ENCODE results near the gene FADS6.

Gene FADS6

GRCh38 chr17:74888469-74888868, 5.0 kb downstream of the FADS6 start:
- WGBS (ENCODE audit: insufficient coverage, insufficient read length), result no CpG with 5 or more reads among the region's 13 CpGs
- Histone ChIP-seq H3K36me3 (ENCODE audit: control insufficient read depth, insufficient read depth, low read length) (no peaks in the 10 kb centered on the region), H3K27ac (ENCODE audit: low read length) (no peak overlapping the region), H3K4me3 (ENCODE audit: low read length) (peak overlapping the region; percentile 5; the same call in 1 of the 2 replicates), H3K27me3 (ENCODE audit: control insufficient read depth, insufficient read depth, low read length) (peaks cover 12% of the 10 kb centered on the region), H3K9me3 (ENCODE audit: control insufficient read depth, insufficient read depth, low read length) (no peaks in the 10 kb centered on the region), H3K4me1 (ENCODE audit: control insufficient read depth, insufficient read depth, low read length) (peaks cover 3% of the 10 kb centered on the region; the same call in 1 of the 2 replicates)
- no peak for DNase-seq (ENCODE audit: low read depth, low spot score)

GRCh38 chr17:74883241-74883745, 10.1 kb downstream of the FADS6 start:
- no peaks in the 10 kb centered on the region for H3K9me3 ChIP-seq (ENCODE audit: control insufficient read depth, insufficient read depth, low read length)
- no CpG with 5 or more reads among the region's 15 CpGs for WGBS (ENCODE audit: insufficient coverage, insufficient read length)
- H3K27me3 ChIP-seq (ENCODE audit: control insufficient read depth, insufficient read depth, low read length), result no peaks in the 10 kb centered on the region
- H3K4me1 ChIP-seq (ENCODE audit: control insufficient read depth, insufficient read depth, low read length), result peaks cover 5% of the 10 kb centered on the region; the same call in 1 of the 2 replicates
- H3K36me3 ChIP-seq (ENCODE audit: control insufficient read depth, insufficient read depth, low read length), result no peaks in the 10 kb centered on the region
- H3K27ac ChIP-seq (ENCODE audit: low read length), result no peak overlapping the region
- H3K4me3 ChIP-seq (ENCODE audit: low read length), result no peak overlapping the region
- DNase-seq (ENCODE audit: low read depth, low spot score), result no peak

- no CpG with 5 or more reads among the region's 20 CpGs for WGBS (ENCODE audit: insufficient coverage, insufficient read length)
Measured at GRCh38 chr17:74882517-74883240, 10.8 kb downstream of the FADS6 start.

GRCh38 chr17:74881073-74881472, 12.4 kb downstream of the FADS6 start:
- Histone ChIP-seq H3K27me3 (ENCODE audit: control insufficient read depth, insufficient read depth, low read length) (no peaks in the 10 kb centered on the region), H3K27ac (ENCODE audit: low read length) (no peak overlapping the region), H3K36me3 (ENCODE audit: control insufficient read depth, insufficient read depth, low read length) (no peaks in the 10 kb centered on the region), H3K4me3 (ENCODE audit: low read length) (no peak overlapping the region), H3K9me3 (ENCODE audit: control insufficient read depth, insufficient read depth, low read length) (no peaks in the 10 kb centered on the region), H3K4me1 (ENCODE audit: control insufficient read depth, insufficient read depth, low read length) (peaks cover 4% of the 10 kb centered on the region; the same call in 1 of the 2 replicates)
- no CpG with 5 or more reads among the region's 11 CpGs for WGBS (ENCODE audit: insufficient coverage, insufficient read length)
- DNase-seq (ENCODE audit: low read depth, low spot score), result no peak

More at GRCh38 chr17:74882517-74883240, 10.8 kb downstream of the FADS6 start:
- Histone ChIP-seq H3K27me3 (ENCODE audit: control insufficient read depth, insufficient read depth, low read length) (no peaks in the 10 kb centered on the region), H3K4me3 (ENCODE audit: low read length) (no peak overlapping the region), H3K4me1 (ENCODE audit: control insufficient read depth, insufficient read depth, low read length) (peaks cover 4% of the 10 kb centered on the region; the same call in 1 of the 2 replicates), H3K36me3 (ENCODE audit: control insufficient read depth, insufficient read depth, low read length) (no peaks in the 10 kb centered on the region), H3K9me3 (ENCODE audit: control insufficient read depth, insufficient read depth, low read length) (no peaks in the 10 kb centered on the region), H3K27ac (ENCODE audit: low read length) (no peak overlapping the region)
- no peak for DNase-seq (ENCODE audit: low read depth, low spot score)

GRCh38 chr17:74879308-74879707, 14.1 kb downstream of the FADS6 start:
- WGBS (ENCODE audit: insufficient coverage, insufficient read length), result no CpG with 5 or more reads among the region's 16 CpGs
- Histone ChIP-seq H3K27me3 (ENCODE audit: control insufficient read depth, insufficient read depth, low read length) (no peaks in the 10 kb centered on the region), H3K36me3 (ENCODE audit: control insufficient read depth, insufficient read depth, low read length) (no peaks in the 10 kb centered on the region), H3K4me1 (ENCODE audit: control insufficient read depth, insufficient read depth, low read length) (peaks cover 4% of the 10 kb centered on the region; the same call in 1 of the 2 replicates), H3K4me3 (ENCODE audit: low read length) (no peak overlapping the region), H3K27ac (ENCODE audit: low read length) (no peak overlapping the region), H3K9me3 (ENCODE audit: control insufficient read depth, insufficient read depth, low read length) (no peaks in the 10 kb centered on the region)
- no peak for DNase-seq (ENCODE audit: low read depth, low spot score)

- WGBS (ENCODE audit: insufficient coverage, insufficient read length), result no CpG with 5 or more reads among the region's 2 CpGs
- Histone ChIP-seq H3K27ac (ENCODE audit: low read length) (no peak overlapping the region), H3K27me3 (ENCODE audit: control insufficient read depth, insufficient read depth, low read length) (no peaks in the 10 kb centered on the region), H3K36me3 (ENCODE audit: control insufficient read depth, insufficient read depth, low read length) (no peaks in the 10 kb centered on the region), H3K4me3 (ENCODE audit: low read length) (no peak overlapping the region), H3K9me3 (ENCODE audit: control insufficient read depth, insufficient read depth, low read length) (no peaks in the 10 kb centered on the region), H3K4me1 (ENCODE audit: control insufficient read depth, insufficient read depth, low read length) (peaks cover 4% of the 10 kb centered on the region; the same call in 1 of the 2 replicates)
- DNase-seq (ENCODE audit: low read depth, low spot score), result no peak
Measured at GRCh38 chr17:74878658-74879057, 14.8 kb downstream of the FADS6 start.

GRCh38 chr17:74877592-74878548, 15.6 kb downstream of the FADS6 start:
- no CpG with 5 or more reads among the region's 19 CpGs for WGBS (ENCODE audit: insufficient coverage, insufficient read length)
- Histone ChIP-seq H3K27me3 (ENCODE audit: control insufficient read depth, insufficient read depth, low read length) (no peaks in the 10 kb centered on the region), H3K27ac (ENCODE audit: low read length) (no peak overlapping the region), H3K4me3 (ENCODE audit: low read length) (no peak overlapping the region), H3K36me3 (ENCODE audit: control insufficient read depth, insufficient read depth, low read length) (no peaks in the 10 kb centered on the region), H3K9me3 (ENCODE audit: control insufficient read depth, insufficient read depth, low read length) (no peaks in the 10 kb centered on the region), H3K4me1 (ENCODE audit: control insufficient read depth, insufficient read depth, low read length) (peaks cover under 1% of the 10 kb centered on the region; the same call in 1 of the 2 replicates)
- no peak for DNase-seq (ENCODE audit: low read depth, low spot score)

GRCh38 chr17:74875977-74876593, 17.3 kb downstream of the FADS6 start:
- Histone ChIP-seq H3K36me3 (ENCODE audit: control insufficient read depth, insufficient read depth, low read length) (no peaks in the 10 kb centered on the region), H3K9me3 (ENCODE audit: control insufficient read depth, insufficient read depth, low read length) (no peaks in the 10 kb centered on the region), H3K4me1 (ENCODE audit: control insufficient read depth, insufficient read depth, low read length) (peaks cover 3% of the 10 kb centered on the region; the same call in 1 of the 2 replicates), H3K27me3 (ENCODE audit: control insufficient read depth, insufficient read depth, low read length) (no peaks in the 10 kb centered on the region), H3K27ac (ENCODE audit: low read length) (no peak overlapping the region), H3K4me3 (ENCODE audit: low read length) (no peak overlapping the region)
- DNase-seq (ENCODE audit: low read depth, low spot score), result no peak
- no CpG with 5 or more reads among the region's 6 CpGs for WGBS (ENCODE audit: insufficient coverage, insufficient read length)

- WGBS (ENCODE audit: insufficient coverage, insufficient read length), result no CpG with 5 or more reads among the region's 5 CpGs
- H3K4me3 ChIP-seq (ENCODE audit: low read length), result no peak overlapping the region
- no peak for DNase-seq (ENCODE audit: low read depth, low spot score)
- H3K36me3 ChIP-seq (ENCODE audit: control insufficient read depth, insufficient read depth, low read length), result no peaks in the 10 kb centered on the region
- H3K4me1 ChIP-seq (ENCODE audit: control insufficient read depth, insufficient read depth, low read length), result peaks cover 3% of the 10 kb centered on the region; the same call in 1 of the 2 replicates
- H3K27ac ChIP-seq (ENCODE audit: low read length), result no peak overlapping the region
- no peaks in the 10 kb centered on the region for H3K27me3 ChIP-seq (ENCODE audit: control insufficient read depth, insufficient read depth, low read length)
- H3K9me3 ChIP-seq (ENCODE audit: control insufficient read depth, insufficient read depth, low read length), result no peaks in the 10 kb centered on the region
Measured at GRCh38 chr17:74875155-74875976, 18.1 kb downstream of the FADS6 start.
